ENCODE measurements around the gene DUS3L. TPM values are rescaled to one million over a fixed set of nuclear protein-coding genes. Genes with fewer than 3 reads are reported as not detected.

DUS3L gene
- total and polyA plus RNA-seq, 11 donors, result 12.0 to 20.7 (median 15.8) TPM

GRCh38 chr19:5829567-5830310, 38.8 kb upstream of the DUS3L start:
- DNase-seq (no peak), ATAC-seq (no peak)
- TF ChIP-seq CTCF (IDR thresholded peaks at IDR 0.05), result no peak
- no peak for TF ChIP-seq POLR2A (IDR thresholded peaks at IDR 0.05)
- Histone ChIP-seq H3K4me3 (peak overlapping the region in 5 of 12 donors; percentile 17 to 61 (median 50)), H3K27ac (peak overlapping the region in 7 of 12 donors; percentile 73 to 88 (median 80)), H3K9me3 (no peaks in the 10 kb centered on the region), H3K36me3 (no peaks in the 10 kb centered on the region), H3K27me3 (peaks cover 0 to 28% (median 13%) of the 10 kb centered on the region in 9 donors), H3K4me1 (peaks cover 0 to 30% (median 4%) of the 10 kb centered on the region in 12 donors)
- intact Hi-C loops (cut with DNase I), result loop anchor here in 9 of 10 donors (5.0 kb wide), 2 partner anchors 48 to 63 kb away; no protein-coding TSS in a partner anchor
- 55 to 67% (median 59%) methylated on average over 23 to 34 of the region's 34 CpGs for WGBS, 4 donors

GRCh38 chr19:5828661-5829566, 38.0 kb upstream of the DUS3L start:
- DNase-seq (peak in 4 of 5 donors; percentile 54 to 72 (median 66)), ATAC-seq (peak; percentile 40 to 79 (median 54))
- intact Hi-C loops (cut with DNase I), result loop anchor here in 8 of 10 donors (5.0 kb wide), 2 partner anchors 48 to 63 kb away; no protein-coding TSS in a partner anchor
- Histone ChIP-seq H3K27me3 (peaks cover 0 to 28% (median 13%) of the 10 kb centered on the region in 9 donors), H3K4me1 (peaks cover 0 to 30% (median 4%) of the 10 kb centered on the region in 12 donors), H3K27ac (peak overlapping the region in 11 of 12 donors; percentile 43 to 88 (median 80)), H3K36me3 (no peaks in the 10 kb centered on the region), H3K9me3 (no peaks in the 10 kb centered on the region), H3K4me3 (peak overlapping the region in 11 of 12 donors; percentile 17 to 64 (median 50))
- TF ChIP-seq CTCF (IDR thresholded peaks at IDR 0.05) (peak in 3 of 12 donors; percentile 10 to 18 (median 16)), POLR2A (IDR thresholded peaks at IDR 0.05) (no peak)
- 4 to 8% (median 4%) methylated on average over 28 to 47 of the region's 47 CpGs for WGBS, 4 donors

- 1 to 3% (median 2%) methylated on average over 28 to 91 of the region's 91 CpGs for WGBS, 4 donors
- Histone ChIP-seq H3K4me1 (peaks cover 0 to 30% (median 4%) of the 10 kb centered on the region in 12 donors), H3K27me3 (peaks cover 0 to 28% (median 13%) of the 10 kb centered on the region in 9 donors), H3K4me3 (peak overlapping the region; percentile 7 to 64 (median 46)), H3K27ac (peak overlapping the region in 11 of 12 donors; percentile 43 to 88 (median 80)), H3K36me3 (no peaks in the 10 kb centered on the region), H3K9me3 (no peaks in the 10 kb centered on the region)
- intact Hi-C loops (cut with DNase I), result loop anchor here in 8 of 10 donors (2.0 to 5.0 kb wide), 3 partner anchors 21 to 64 kb away; no protein-coding TSS in a partner anchor
- DNase-seq, result peak; percentile 83 to 93 (median 89)
- TF ChIP-seq CTCF (IDR thresholded peaks at IDR 0.05) (no peak), POLR2A (IDR thresholded peaks at IDR 0.05) (no peak)
- ATAC-seq, result peak; percentile 53 to 78 (median 76)
These were observed 37.1 kb upstream of the DUS3L start for GRCh38 chr19:5827891-5828660.
